SU-DHL-6 (cell line): ENCODE results near the gene LSR.

Experiments used
- EZH2phosphoT487 ChIP-seq: fragments of 200-600 bp; sonication (generic), shearing (Covaris generic); conservative IDR thresholded peaks from 2 replicates; pipeline ENCODE4 v1.6.1; 2018; ENCODE audit warnings: mild to moderate bottlenecking, antibody characterized with exemption, low read length, moderate library complexity, mixed read lengths
- TF ChIP-seq, protein P1 (sequence below): fragments of 200-600 bp; sonication (generic); IDR thresholded peaks from one replicate; pipeline ENCODE4 v1.5.1; 2017; ENCODE audit warnings: antibody characterized with exemption, mild to moderate bottlenecking, low read length, moderate library complexity; ENCODE audit not compliant: insufficient read depth, poor library complexity, severe bottlenecking

DNA sequence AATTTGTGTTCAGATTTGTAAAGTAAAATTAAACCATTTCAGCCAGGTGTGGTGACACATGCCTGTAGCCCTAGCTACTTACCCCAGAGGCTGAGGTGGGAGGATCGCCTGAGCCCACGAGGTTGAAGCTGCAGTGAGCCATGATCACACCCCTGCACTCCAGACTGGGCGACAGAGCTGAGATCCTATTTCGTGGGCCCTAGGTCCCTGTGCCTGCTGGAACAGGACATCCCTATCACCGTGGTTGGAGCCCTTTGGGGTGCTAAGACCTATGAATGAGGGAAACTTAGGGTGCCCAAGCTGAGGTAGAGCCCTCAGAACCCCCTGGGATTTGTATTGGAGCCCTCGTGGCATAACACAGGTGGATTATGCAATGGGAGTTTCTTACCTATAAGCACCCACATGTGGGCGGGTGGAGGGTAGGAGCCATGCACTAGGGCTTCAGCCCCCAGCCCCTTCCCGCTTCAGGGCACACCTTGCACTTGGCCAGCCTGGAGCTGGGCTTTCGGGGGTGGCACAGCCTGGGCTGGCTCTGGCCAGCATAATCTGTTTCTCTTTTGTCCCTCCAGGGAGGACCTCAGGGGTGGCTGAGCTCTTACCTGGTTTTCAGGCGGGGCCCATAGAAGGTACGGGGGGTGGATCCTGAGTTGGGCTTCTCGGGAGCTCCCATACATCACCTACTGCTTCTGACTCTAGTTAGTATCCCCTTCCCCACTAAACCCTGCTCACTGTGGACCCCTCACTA lies 12.7 kb downstream of the LSR start:
- TF ChIP-seq, protein P1, sequence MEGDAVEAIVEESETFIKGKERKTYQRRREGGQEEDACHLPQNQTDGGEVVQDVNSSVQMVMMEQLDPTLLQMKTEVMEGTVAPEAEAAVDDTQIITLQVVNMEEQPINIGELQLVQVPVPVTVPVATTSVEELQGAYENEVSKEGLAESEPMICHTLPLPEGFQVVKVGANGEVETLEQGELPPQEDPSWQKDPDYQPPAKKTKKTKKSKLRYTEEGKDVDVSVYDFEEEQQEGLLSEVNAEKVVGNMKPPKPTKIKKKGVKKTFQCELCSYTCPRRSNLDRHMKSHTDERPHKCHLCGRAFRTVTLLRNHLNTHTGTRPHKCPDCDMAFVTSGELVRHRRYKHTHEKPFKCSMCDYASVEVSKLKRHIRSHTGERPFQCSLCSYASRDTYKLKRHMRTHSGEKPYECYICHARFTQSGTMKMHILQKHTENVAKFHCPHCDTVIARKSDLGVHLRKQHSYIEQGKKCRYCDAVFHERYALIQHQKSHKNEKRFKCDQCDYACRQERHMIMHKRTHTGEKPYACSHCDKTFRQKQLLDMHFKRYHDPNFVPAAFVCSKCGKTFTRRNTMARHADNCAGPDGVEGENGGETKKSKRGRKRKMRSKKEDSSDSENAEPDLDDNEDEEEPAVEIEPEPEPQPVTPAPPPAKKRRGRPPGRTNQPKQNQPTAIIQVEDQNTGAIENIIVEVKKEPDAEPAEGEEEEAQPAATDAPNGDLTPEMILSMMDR, result no peak
- no peak for TF ChIP-seq EZH2phosphoT487
